Activated naive CD4-positive, alpha-beta T cell treated with anti-CD3 and anti-CD28 coated beads, Interleukin-2, amount 50 U/mL, for 72 hours (primary cell): Measurements from ENCODE around the gene SHCBP1L. TPM values are rescaled to one million over a fixed set of nuclear protein-coding genes. Genes with fewer than 3 reads are reported as not detected.
"Not testable (repeated sequence)": the region's sequence is repeated elsewhere in the genome, so short reads cannot be mapped to it uniquely, and the experiment has no call there.

Experiments used
- ATAC-seq, 2 donors: fragments of 150-1000 bp; cut with Tn5 transposase; 2 replicates each; pipeline ENCODE4 v1.10.0; 2021; ENCODE audit warnings: mild to moderate bottlenecking in 2 of 2, moderate library complexity in 2 of 2
- DNase-seq, 2 donors: peaks; one replicate each; pipeline ENCODE4 v3.0.0; 2021 to 2022; ENCODE audit warnings: low spot score in 2 of 2
- H3K27ac Mint-ChIP-seq, 2 donors: one replicate each; pipeline ENCODE4 v1.8.0; 2022; ENCODE audit warnings: mild to moderate bottlenecking in 2 of 2, mixed read lengths in 2 of 2
- H3K36me3 Mint-ChIP-seq, 2 donors: one replicate each; pipeline ENCODE4 v1.8.0; 2022; ENCODE audit warnings: mixed read lengths in 2 of 2
- H3K9me3 Mint-ChIP-seq, 2 donors: one replicate each; pipeline ENCODE4 v1.8.0; 2022; ENCODE audit warnings: mixed read lengths in 2 of 2
- total RNA-seq, 2 donors: library from RNA; stranded (reverse); gene quantifications; one replicate each; pipeline ENCODE4 v1.2.3, GENCODE V29; 2022

SHCBP1L gene
- total RNA-seq, 2 donors from 2014 or later: not detected

- DNase-seq (no peak), ATAC-seq (no peak)
- H3K9me3 Mint-ChIP-seq: no peaks in the 10 kb centered on the region
- H3K27ac Mint-ChIP-seq: no peak overlapping the region
- H3K36me3 Mint-ChIP-seq: no peaks in the 10 kb centered on the region
Observed at GRCh38 chr1:182927693-182928433, 25.1 kb downstream of the SHCBP1L start.

DNA sequence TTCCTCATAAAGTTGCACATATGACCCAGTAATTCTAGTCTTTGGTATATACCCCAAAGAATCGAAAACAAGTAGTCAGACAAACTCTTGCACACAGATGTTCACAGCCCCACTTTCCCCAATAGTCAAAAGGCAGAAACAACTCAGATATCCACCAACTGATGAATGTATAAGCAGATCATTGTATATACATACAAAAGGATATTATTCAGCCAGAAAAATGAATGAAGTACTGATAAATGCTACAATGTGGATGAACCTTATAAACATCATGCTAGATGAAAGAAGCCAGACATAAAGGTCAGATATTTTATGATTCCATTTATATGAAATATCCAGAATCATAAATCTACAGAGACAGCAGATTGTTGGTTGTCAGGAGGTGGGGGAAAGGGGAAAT, 27.3 kb downstream of the SHCBP1L start:
- no peak overlapping the region for H3K27ac Mint-ChIP-seq
- no peak for ATAC-seq
- no peak for DNase-seq
- H3K36me3 Mint-ChIP-seq: no peaks in the 10 kb centered on the region
- H3K9me3 Mint-ChIP-seq: no peaks in the 10 kb centered on the region

- Mint-ChIP-seq H3K9me3 (no peaks in the 10 kb centered on the region), H3K27ac (no peak overlapping the region), H3K36me3 (peaks cover 0 to 5% of the 10 kb centered on the region in 2 donors)
- DNase-seq (no peak), ATAC-seq (no peak)
Observed at GRCh38 chr1:182917378-182917777, 35.6 kb downstream of the SHCBP1L start.

- peaks cover 5 to 7% of the 10 kb centered on the region in 2 donors for H3K36me3 Mint-ChIP-seq
- no peak for ATAC-seq
- no peaks in the 10 kb centered on the region for H3K9me3 Mint-ChIP-seq
- H3K27ac Mint-ChIP-seq: no peak overlapping the region
- no peak for DNase-seq
Observed at GRCh38 chr1:182913401-182913800, 39.6 kb downstream of the SHCBP1L start.

DNA sequence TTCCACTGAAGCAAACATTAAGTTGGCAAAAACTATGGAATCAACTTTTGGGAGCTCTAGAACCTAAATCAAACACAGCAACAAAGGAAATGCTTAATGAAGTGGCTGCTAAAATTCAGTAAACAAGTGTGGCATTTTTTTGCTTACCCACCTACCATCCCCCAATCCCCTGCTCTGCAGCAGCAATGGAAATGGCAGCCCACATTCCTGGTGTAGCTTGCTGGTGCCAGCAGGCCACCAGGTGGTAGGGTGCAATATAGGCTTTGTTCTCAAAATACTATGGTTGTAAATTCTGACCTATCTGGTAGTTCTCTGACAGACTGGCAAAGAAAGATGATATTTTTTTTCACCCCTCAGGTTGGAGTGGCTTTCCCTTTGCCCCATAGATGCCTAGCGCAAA, 42.8 kb downstream of the SHCBP1L start:
- Mint-ChIP-seq H3K27ac (no peak overlapping the region), H3K36me3 (peaks cover 5 to 7% of the 10 kb centered on the region in 2 donors), H3K9me3 (no peaks in the 10 kb centered on the region)
- no peak for ATAC-seq
- no peak for DNase-seq

- Mint-ChIP-seq H3K36me3 (peaks cover 5 to 7% of the 10 kb centered on the region in 2 donors), H3K27ac (no peak overlapping the region), H3K9me3 (no peaks in the 10 kb centered on the region)
- DNase-seq: no peak
- ATAC-seq: no peak
Observed at GRCh38 chr1:182909578-182909977, 43.4 kb downstream of the SHCBP1L start.

DNA sequence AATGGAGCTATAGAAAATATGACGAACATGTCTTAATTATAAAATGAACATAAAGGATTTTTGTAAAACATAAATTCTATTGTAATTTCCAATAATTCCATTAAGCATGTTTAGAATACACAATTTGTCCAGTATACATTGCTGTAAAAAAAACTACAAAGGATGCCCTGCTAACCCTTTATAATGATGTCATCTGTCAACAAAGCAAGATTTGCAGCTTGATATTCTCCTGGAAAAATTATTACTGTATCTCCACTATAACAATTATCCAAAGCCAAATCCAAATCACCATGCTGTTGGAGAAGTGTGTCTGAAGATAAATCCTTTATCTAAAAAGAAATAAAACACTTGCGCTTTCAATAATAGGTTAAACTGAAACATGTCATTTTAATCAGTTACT, 47.6 kb downstream of the SHCBP1L start:
- ATAC-seq (no peak), DNase-seq (no peak)
- H3K9me3 Mint-ChIP-seq: no peaks in the 10 kb centered on the region
- H3K27ac Mint-ChIP-seq: no peak overlapping the region
- no peaks in the 10 kb centered on the region for H3K36me3 Mint-ChIP-seq

- ATAC-seq, H3K27ac Mint-ChIP-seq, DNase-seq, H3K9me3 Mint-ChIP-seq, H3K36me3 Mint-ChIP-seq: not testable (repeated sequence)
Observed at GRCh38 chr1:182901946-182902345, 51.0 kb downstream of the SHCBP1L start.

- no peak for DNase-seq
- Mint-ChIP-seq H3K9me3 (peaks cover 0 to 7% of the 10 kb centered on the region in 2 donors), H3K27ac (no peak overlapping the region), H3K36me3 (peaks cover 0 to 7% of the 10 kb centered on the region in 2 donors)
- no peak for ATAC-seq
Observed at GRCh38 chr1:182897696-182898095, 55.3 kb downstream of the SHCBP1L start.

DNA sequence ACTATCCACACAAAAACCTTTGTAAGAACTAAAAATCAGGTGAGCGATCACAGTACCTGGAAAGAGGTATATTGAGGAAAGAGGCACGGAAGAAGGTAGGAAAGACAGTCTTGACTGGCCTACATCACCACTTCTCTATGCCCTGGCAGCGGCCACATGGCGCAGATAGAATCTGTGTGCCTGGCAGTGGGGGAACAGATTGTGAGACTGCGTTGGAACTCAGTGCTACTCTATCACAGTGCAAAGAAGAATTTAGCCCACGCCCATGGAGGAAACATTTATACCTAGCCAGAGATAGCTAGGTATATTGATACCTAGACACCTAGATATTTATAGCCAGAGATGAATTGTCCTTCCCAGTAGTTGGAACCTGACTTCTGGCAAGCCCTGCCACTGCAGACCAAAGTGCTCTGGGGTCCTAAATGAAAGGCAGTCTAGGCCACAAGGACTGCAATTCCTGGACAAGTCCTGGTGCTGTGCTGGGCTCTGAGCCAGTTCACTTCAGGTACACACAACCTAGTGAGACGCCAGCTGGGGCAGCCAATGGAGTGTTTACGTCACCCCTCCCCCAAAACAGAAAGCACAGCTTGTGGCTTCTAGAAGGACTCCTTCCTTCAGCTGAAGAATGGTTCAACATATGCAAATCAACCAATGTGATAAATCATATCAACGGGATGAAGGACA, 61.9 kb downstream of the SHCBP1L start:
- peaks cover 17 to 48% of the 10 kb centered on the region in 2 donors for H3K36me3 Mint-ChIP-seq
- DNase-seq (no peak), ATAC-seq (no peak)
- H3K27ac Mint-ChIP-seq: no peak overlapping the region
- peaks cover 0 to 11% of the 10 kb centered on the region in 2 donors for H3K9me3 Mint-ChIP-seq

DNA sequence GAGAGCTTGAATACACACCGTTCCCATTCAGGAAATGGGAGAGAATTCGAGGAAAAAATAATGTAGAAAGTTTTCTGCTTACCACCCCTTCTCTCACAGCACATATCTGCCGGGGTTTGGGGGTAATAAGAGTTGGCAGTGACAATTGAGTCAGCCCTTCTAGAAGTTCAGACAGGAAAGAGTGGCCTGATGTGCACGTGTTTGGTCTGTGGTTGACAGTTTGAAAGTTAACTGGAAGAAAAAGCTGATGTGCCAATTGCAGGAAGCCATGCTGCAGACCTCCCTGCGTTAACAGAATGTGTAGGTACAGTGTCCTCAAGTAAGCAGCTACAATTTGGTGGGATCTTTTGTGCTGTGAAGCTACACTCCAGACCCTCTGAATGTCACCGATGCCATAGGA, 63.0 kb downstream of the SHCBP1L start:
- DNase-seq: no peak
- H3K27ac Mint-ChIP-seq: peak overlapping the region; percentile 7 to 67

GRCh38 chr1:182888736-182889531, 64.0 kb downstream of the SHCBP1L start:
- DNase-seq (no peak), ATAC-seq (no peak)
- H3K36me3 Mint-ChIP-seq: peaks cover 21 to 65% of the 10 kb centered on the region in 2 donors
- peaks cover 0 to 8% of the 10 kb centered on the region in 2 donors for H3K9me3 Mint-ChIP-seq
- peak overlapping the region; percentile 6 to 67 for H3K27ac Mint-ChIP-seq

More for the DNA sequence above, 63.0 kb downstream of the SHCBP1L start:
- H3K36me3 Mint-ChIP-seq: peaks cover 28 to 59% of the 10 kb centered on the region in 2 donors
- peak; percentile 47 to 51 for ATAC-seq
- H3K9me3 Mint-ChIP-seq: peaks cover 0 to 11% of the 10 kb centered on the region in 2 donors

GRCh38 chr1:182886985-182887384, 66.0 kb downstream of the SHCBP1L start:
- DNase-seq: no peak
- ATAC-seq: no peak
- Mint-ChIP-seq H3K9me3 (peaks cover 0 to 3% of the 10 kb centered on the region in 2 donors), H3K36me3 (peaks cover 29 to 81% of the 10 kb centered on the region in 2 donors), H3K27ac (peak overlapping the region in 1 of 2 donors; percentile 85)

GRCh38 chr1:182885591-182885990, 67.4 kb downstream of the SHCBP1L start:
- no peak for DNase-seq
- ATAC-seq: no peak
- Mint-ChIP-seq H3K36me3 (peaks cover 40 to 90% of the 10 kb centered on the region in 2 donors), H3K9me3 (no peaks in the 10 kb centered on the region), H3K27ac (no peak overlapping the region)

DNA sequence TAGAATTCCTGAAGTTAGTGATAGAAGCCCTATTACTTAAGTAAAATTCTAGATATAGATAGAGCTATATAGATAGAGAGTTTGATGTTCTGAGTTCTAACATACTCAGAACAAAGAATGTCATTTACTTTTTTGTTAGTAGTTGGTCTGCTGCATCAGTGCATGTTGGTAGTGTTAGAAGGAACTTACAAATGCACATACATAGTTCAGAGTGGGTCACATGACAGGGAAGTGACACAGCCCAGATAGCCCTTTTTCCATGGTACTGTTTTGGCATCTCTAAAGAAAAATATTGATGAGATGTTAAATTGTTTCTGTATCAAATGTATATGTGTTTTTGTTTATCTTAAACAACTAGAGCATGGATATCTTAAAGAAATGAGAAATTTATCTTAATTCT, 68.1 kb downstream of the SHCBP1L start:
- ATAC-seq (no peak), DNase-seq (no peak)
- Mint-ChIP-seq H3K9me3 (no peaks in the 10 kb centered on the region), H3K36me3 (peaks cover 44 to 90% of the 10 kb centered on the region in 2 donors), H3K27ac (no peak overlapping the region)

DNA sequence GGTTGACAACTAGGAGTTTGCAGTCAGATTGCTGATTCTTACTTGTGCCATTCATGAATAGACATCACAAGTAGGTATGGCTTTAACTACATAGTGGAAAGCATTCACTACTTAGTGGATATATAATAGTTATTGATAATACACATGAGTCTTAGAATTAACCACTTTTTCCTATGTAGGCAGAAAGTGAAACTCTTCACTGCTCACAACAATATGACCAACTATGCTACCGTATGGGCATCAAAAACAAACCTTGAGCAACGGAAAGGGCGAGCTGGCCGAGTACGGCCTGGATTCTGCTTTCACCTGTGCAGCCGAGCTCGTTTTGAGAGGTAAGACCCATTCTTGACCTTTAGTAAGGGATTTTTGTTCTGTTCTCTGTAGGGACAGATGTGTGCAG, 75.1 kb downstream of the SHCBP1L start:
- no peaks in the 10 kb centered on the region for H3K9me3 Mint-ChIP-seq
- H3K36me3 Mint-ChIP-seq: peaks cover 54 to 98% of the 10 kb centered on the region in 2 donors
- DNase-seq: peak in 1 of 2 donors; percentile 38
- H3K27ac Mint-ChIP-seq: peak overlapping the region; percentile 66 to 89
- ATAC-seq: peak; percentile 72 to 83

GRCh38 chr1:182877331-182877730, 75.6 kb downstream of the SHCBP1L start:
- no peak for ATAC-seq
- H3K9me3 Mint-ChIP-seq: no peaks in the 10 kb centered on the region
- H3K36me3 Mint-ChIP-seq: peaks cover 52 to 93% of the 10 kb centered on the region in 2 donors
- H3K27ac Mint-ChIP-seq: peak overlapping the region in 1 of 2 donors; percentile 5
- DNase-seq: no peak
